Activated CD4-positive, alpha-beta T cell treated with anti-CD3 and anti-CD28 coated beads, Interleukin-2, Interleukin-4, amounts not matched to agents 100 ng/mL and 50 ng/mL, durations not matched to agents 16 hours and 8 hours (primary cell): ENCODE results near the gene PTPRJ.

Source experiments
- DNase-seq: peaks from one replicate; pipeline ENCODE4 v3.0.0-alpha.2; 2020; ENCODE audit warnings: low spot score

The PTPRJ gene

DNA sequence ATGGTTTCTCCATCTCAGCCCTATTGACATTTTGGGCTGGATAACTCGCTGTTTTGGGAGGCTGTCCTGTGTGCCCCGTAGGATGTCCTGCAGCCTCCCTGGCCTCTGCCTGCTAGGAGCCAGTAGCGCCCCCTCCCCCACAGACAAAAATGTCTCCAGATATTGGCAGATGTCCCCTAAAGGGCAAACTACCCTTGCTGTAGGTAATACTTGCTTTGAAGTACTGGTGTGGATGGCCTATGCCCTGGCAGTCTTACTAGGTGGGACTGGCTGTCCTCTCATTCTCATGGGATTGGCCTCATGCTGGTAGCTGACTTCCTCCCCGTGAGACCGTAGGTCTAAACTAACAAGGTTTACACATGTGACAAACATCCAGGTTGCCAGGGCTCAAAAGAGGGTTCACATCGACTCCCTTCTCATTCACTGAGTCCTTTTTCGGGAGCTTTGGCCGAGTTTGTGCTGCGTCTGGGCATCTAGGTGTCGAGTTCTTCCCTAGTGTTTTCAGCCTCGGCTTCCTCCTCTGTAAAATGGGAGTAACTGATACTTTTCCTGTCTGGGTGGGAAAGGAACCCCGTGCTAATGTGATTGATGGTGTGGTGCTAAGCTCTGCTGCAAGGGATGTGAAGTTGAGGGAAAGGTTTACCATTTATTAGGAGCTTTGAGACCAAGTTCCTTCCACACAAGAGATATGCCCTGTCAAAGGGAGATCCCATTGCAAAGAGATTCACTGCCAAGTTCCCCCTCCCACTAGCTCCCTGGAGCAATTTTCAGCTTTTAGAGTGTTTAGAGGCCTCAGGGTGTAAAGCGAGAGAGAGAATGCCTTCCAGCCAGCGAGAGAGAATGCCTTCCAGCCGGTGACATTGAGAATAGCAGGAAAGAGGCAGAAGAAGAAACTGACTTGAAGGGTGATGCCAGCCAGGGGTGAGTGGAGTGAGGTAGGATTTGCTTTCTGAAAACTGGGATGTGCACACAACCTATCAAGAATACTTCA is 17.0 kb downstream of the PTPRJ start:
- no peak for DNase-seq

GRCh38 chr11:47998345-47998732 is 18.0 kb downstream of the PTPRJ start:
- no peak for DNase-seq

DNA sequence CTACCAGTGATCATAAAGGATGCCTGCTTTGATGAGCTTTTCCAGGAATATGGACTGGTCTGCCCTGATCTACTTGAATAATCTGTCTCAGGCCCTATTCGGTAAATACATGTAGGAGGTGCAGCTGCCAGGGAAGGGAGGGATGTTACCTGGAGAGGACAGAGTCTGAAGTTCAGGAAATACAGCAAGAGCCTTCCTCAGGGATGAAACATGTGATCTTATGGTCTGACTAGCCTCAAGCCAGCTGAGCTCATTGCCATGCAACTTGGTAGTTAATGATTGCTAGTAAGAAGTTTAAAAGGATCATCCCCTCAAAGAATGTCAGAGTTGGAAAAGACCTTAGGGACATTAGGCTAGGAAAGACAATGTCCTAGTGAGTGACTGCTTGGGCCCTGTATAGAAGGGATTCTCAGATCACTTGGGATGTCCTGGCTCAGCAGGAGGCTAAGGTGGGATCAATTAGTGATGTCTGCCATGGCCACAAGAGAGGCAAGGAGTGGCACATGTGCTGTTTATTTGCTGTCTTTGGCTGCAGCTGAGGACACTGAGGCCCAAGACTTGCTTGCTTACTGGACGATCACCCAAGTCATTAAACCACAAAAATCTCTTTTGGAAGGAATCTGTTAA is 18.5 kb downstream of the PTPRJ start:
- no peak for DNase-seq

DNA sequence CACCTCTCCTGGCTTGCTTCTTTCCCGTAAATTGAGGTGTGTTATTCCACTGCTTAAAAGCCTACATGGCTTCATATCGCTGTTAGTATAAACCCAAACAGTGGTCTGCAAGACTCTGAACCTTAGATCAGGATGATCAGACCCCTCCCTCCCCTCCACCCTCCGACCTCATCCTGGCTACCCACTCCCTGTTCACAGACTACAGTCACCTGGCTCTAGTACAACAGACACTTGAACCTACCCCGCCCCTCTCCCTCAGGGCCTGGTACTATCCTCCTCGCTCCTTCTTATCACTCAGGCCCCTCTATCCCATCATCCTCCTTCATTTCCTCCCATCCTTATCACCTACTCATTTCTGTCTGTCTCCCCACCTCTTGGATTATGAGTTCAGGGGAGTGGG is 20.1 kb downstream of the PTPRJ start:
- no peak for DNase-seq

DNA sequence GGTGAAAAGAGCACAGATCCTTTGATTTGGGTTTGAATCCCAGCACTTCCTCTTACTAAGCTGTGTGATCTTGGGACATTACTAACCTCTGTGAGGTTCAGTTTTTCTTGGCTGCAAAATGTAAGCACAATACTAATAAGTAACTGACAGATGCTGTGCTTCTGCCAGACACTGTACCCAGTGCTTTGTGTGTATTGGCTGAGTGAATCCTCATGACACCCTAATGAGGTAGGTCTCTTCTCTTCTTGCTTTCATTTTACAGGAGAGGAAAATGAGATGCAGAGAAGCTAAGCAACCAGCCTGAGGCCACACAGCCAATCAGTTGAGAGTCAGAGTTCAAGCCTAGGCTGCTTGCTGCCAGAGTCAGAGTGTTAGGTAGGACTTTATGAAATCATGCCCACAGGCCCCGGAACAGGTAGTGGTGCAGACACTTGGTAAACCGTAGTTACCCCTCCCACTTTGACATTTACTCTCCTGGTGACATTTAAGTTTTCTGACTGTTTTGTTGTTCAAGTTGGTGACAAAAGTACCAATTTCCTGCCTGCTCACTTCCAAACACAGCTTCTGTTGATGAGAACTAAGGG is 21.2 kb downstream of the PTPRJ start:
- peak; percentile 93 for DNase-seq

- DNase-seq = no peak
These were observed 22.2 kb downstream of the PTPRJ start for GRCh38 chr11:48002561-48002960.

GRCh38 chr11:48003926-48004325 is 23.6 kb downstream of the PTPRJ start:
- no peak for DNase-seq

GRCh38 chr11:48004456-48004855 is 24.1 kb downstream of the PTPRJ start:
- DNase-seq = no peak

GRCh38 chr11:48005136-48005535 is 24.8 kb downstream of the PTPRJ start:
- DNase-seq = no peak

- DNase-seq = peak; percentile 62
These were observed 25.5 kb downstream of the PTPRJ start for GRCh38 chr11:48005831-48006270.

DNA sequence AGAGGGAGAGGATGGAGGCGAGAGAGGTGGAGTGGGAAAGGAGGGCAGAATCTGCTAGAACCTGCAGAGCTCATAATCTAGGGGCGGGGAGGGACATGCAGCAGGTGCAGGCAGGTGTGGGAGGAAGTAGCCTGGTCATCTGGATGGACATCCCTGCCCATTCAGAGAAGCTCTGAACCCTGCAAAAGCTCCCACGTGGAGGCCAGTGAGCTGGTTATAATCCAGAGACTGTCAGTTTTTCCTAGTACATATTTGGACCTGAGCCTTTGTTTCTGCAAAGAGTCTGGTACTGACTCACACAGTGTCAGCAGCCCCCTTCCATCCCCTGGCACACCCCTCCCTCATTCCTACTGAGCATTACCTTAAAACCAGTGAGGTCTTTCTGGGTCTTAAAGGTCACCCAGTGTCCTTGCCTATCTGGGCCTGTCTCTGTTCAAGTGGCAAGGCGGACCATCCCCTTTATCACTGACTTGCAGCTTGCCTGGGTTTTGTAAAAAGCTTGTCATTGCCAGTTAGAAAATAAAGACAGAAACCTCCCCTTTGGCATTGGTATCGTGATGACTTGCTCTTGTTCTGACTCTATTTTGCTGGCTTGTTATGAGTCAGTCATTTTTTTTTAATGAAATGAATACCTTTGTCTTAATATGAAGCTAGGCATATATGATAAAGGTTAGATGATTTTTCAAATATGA is 26.1 kb downstream of the PTPRJ start:
- peak; percentile 95 for DNase-seq

DNA sequence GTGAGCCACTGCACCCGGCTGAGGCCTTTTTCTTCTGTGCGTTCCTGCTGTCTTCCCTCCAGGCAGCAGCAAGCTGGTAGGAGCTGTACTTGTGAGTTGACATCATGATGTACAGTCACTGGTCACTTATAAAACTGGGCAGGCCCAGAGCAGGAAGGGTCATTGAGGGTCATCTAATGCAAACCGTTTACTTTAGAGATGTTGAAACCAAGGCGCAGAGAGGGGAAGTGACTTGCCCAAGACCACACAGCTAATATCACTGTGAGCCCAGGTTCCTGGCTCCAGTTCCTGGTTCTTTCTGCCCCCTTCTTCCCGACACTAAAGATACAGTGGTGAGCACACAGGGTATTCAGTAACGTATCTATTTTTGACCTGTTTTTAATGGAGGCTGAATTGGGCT is 27.3 kb downstream of the PTPRJ start:
- no peak for DNase-seq

DNA sequence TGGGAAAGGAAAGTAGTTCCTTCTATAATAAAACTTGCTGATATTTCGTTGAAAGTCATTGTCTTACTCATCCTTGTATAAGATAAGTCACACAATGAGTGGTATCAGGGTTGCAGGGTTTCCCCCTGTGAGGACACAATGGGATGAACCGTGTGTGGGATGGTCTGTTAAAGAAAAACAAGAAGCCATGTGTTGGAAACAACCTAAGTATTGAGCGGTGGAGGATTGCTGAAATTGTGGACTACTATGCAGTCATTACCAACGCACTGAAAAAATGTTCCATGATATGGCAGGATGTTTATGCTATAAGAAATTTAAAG is 28.6 kb downstream of the PTPRJ start:
- DNase-seq = peak; percentile 95

DNA sequence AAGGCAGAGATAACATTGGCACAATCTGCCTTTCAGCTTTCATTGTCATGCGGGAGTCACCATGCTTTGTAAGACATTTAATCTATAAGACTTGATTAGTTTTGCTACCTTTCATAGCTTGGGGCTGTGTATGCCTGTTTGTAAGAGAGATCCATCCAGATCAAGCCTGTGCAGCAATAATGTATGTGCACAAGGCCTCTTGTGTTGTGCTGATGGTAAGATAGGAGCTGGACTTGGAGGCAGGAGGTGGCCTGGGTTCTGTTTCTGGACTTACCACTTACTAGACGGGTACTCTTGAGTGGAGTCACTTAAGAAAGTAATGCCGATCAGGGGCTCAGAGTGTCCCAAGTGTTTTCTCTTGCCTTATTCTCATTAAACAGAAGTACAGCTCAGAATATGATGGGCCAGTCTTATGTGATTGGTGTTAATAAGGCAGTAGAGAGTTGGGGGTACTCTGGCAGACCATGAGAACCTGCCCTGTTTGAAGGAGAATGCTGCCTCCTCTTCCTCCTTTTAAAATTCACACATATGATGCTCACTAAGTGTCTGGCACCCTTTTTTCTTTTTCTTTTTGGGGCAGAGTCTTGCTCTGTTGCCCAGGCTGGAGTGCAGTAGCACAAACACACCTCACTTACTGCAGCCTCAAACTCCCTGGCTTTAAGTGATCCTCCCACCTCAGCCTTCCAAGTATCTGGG is 30.9 kb downstream of the PTPRJ start:
- DNase-seq = no peak

DNA sequence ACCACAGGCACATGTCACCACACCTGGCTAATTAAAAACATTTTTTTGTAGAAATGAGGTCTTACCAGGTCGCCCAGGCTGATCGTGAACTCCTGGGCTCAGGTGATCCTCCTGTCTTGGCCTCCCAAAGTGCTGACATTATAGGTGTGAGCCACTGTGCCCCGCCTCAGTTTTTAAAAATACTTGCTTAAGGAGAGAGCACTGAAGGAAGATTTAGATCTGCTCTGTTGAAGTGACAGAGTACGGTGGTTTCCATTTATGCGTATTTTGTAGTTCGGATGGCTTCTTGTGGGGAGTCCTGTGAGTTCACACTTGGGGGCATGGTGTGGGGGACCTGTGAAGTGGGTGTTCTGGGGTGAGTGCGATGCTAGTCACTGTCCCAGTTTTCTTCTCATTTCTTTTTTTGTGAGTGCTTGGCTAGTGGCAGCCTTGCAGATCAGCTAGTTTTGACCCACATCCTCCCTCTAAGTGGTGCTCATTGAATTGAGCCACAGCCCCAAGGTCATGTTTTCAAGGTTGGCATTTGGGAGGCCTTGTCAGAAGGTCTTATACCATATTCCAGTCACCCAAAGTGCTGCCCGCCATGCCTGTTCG is 31.5 kb downstream of the PTPRJ start:
- DNase-seq = peak; percentile 67

DNA sequence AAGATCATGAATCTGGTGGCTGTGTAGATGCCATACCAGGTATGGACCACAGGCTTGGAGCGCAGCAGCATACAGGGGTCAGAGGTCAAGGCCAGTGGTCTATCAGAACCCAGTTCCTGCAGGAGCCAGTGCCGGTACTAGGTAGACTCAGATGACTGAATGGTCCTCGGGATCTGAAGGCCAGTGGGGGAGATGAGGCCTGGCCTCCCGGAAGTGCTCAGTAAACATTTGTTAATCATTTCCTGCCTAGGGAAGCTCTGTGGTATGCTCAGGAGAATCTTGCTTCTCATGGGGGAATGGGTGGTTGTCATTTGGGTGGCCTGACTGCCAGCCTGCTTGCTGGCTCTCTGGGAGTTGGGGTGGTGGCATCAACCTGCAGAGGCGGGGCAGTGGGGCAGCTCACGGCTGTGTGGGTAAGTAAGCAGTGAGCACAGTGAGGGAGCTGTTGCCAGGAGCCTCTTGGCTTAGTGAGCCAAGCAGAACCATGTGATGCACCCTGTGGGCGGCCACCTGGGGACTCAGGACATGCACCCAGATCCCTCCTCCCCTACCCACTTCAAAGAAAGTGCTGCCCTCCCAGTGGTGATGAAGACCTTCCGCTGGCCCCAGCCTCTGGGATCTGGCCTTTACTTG is 33.0 kb downstream of the PTPRJ start:
- DNase-seq = peak; percentile 84

DNA sequence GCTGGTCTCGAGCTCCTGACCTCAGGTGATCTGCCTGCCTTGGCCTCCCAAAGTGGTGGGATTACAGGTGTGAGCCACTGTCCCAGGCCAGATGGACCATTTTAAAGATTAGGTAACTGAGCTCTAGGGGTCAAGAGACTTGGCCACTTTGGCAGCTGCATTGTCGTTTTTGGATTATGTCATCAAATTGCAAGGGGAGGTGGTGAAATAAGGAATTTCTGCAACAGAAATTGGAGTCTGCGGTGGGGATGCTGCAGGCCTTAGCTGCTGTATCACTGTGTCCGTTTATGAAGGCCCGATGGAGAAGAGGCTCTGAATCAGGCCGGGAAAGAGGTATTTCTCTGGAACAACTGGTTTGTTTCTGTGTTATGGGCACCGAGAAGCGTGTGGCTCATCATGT is 34.6 kb downstream of the PTPRJ start:
- DNase-seq = no peak

- peak; percentile 56 for DNase-seq
These were observed 36.9 kb downstream of the PTPRJ start for GRCh38 chr11:48017105-48017830.

DNA sequence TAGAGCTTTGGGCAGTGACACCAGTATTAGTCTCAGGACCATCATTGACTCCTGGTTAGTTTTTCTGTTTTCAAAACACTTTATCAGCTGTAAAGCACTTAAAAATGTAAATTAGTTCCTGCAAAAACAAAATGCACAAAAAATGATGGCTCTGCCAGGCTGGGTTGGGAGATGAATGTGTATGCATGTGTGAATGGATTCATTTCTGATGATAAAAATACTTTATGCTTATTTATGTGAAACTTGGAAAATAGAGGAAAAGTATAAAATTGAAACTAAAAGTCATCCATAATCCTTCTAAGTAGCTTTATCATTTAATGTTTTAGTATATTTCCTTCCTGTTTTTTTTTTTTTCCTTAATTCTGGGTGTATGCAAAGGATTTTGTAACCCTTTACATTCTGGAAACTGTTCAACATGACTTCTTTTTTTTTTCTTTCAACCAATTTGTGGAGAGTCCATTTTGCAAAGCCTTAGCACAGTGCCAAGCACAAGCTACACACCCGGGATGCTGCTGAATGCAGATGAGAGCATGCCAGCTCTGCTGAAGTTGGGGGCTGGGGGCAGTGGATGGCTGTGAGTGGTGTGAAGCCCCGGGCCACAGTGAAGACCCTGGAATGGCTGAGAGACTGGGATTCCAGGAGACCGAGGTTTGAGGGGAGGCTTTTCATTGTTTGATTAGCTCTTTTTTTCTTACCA is 37.6 kb downstream of the PTPRJ start:
- DNase-seq = no peak
